PFSK-1 (cell line): ENCODE measurements around the gene MTFMT.

Experiments used
- FOXP2 ChIP-seq: optimal IDR thresholded peaks from 2 replicates; pipeline ENCODE3; 2011; ENCODE audit warnings: borderline replicate concordance, control low read depth, inconsistent platforms; ENCODE audit not compliant: insufficient read depth; ENCODE audit errors: extremely low read length, extremely low read depth
- POLR2AphosphoS5 ChIP-seq: IDR thresholded peaks from 2 replicates; pipeline ENCODE4 v1.6.1; 2012; ENCODE audit warnings: low read depth, mild to moderate bottlenecking, control low read depth, low read length, moderate library complexity
- SIN3A ChIP-seq: IDR thresholded peaks from 2 replicates; pipeline ENCODE4 v1.6.1; 2012; ENCODE audit warnings: mild to moderate bottlenecking, low read length, moderate library complexity, borderline replicate concordance; ENCODE audit not compliant: insufficient read depth
- TAF1 ChIP-seq: IDR thresholded peaks from 2 replicates; pipeline ENCODE4 v1.6.1; 2012; ENCODE audit warnings: low read length, control low read depth, borderline replicate concordance; ENCODE audit not compliant: insufficient read depth
- TF ChIP-seq, protein P1 (sequence below), 2 experiments: IDR thresholded peaks; 2 replicates each; pipeline versions ENCODE4 v1.6.1 to v1.8.0; 2011 to 2012; ENCODE audit warnings: low read depth in 2 of 2, low read length in 2 of 2, control low read depth in 1 of 2, inconsistent platforms in 1 of 2, mild to moderate bottlenecking in 1 of 2, moderate library complexity in 1 of 2; ENCODE audit not compliant: insufficient read depth in 1 of 2

GRCh38 chr15:64987136-64987535 is 42.3 kb downstream of the MTFMT start:
- TF ChIP-seq, protein P1, sequence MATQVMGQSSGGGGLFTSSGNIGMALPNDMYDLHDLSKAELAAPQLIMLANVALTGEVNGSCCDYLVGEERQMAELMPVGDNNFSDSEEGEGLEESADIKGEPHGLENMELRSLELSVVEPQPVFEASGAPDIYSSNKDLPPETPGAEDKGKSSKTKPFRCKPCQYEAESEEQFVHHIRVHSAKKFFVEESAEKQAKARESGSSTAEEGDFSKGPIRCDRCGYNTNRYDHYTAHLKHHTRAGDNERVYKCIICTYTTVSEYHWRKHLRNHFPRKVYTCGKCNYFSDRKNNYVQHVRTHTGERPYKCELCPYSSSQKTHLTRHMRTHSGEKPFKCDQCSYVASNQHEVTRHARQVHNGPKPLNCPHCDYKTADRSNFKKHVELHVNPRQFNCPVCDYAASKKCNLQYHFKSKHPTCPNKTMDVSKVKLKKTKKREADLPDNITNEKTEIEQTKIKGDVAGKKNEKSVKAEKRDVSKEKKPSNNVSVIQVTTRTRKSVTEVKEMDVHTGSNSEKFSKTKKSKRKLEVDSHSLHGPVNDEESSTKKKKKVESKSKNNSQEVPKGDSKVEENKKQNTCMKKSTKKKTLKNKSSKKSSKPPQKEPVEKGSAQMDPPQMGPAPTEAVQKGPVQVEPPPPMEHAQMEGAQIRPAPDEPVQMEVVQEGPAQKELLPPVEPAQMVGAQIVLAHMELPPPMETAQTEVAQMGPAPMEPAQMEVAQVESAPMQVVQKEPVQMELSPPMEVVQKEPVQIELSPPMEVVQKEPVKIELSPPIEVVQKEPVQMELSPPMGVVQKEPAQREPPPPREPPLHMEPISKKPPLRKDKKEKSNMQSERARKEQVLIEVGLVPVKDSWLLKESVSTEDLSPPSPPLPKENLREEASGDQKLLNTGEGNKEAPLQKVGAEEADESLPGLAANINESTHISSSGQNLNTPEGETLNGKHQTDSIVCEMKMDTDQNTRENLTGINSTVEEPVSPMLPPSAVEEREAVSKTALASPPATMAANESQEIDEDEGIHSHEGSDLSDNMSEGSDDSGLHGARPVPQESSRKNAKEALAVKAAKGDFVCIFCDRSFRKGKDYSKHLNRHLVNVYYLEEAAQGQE (IDR thresholded peaks at IDR 0.05; ENCODE audit: insufficient read depth in 1 of 2, low read depth in 2 of 2, low read length in 2 of 2), result no peak
- TF ChIP-seq POLR2AphosphoS5, result no peak
- no peak for TF ChIP-seq SIN3A
- no peak for TF ChIP-seq TAF1
- TF ChIP-seq FOXP2, result no peak
